ENCODE results near the gene HES5.
A peak's percentile ranks its signal among the peaks of the same experiment; 100 is the strongest.

Gene HES5

DNA sequence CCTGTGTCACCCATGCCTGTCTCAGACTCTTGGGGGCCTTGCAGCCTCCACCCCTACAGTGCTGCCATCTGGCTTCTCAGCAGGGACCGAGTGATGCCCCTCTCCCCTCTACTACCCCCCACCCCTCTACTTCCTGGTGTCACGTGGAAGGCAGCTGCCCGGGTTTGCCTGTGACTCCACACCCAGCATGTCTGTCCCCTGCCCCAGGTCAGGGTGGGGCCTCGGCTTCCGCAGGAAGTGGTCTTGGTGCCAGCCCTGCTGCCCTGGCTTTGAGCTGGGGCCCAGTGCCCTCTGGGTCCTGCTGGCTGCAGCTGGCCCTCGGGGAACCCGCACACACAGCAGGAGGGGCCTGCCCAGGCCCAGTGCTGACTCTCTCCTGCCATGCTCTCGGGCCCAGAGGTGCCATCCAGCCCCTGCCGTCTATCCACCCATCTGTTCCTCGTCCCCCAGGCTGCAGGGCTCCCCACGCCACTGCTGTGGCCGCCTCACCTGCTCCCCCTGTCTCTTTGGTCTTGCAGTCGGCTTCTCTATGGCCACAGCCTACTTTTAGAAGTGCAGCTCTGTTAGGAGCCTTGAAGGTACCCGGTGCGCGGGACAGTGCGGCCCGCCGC is 30.0 kb downstream of the HES5 start:
- DNase-seq (ENCODE audit: low spot score), result no peak

DNA sequence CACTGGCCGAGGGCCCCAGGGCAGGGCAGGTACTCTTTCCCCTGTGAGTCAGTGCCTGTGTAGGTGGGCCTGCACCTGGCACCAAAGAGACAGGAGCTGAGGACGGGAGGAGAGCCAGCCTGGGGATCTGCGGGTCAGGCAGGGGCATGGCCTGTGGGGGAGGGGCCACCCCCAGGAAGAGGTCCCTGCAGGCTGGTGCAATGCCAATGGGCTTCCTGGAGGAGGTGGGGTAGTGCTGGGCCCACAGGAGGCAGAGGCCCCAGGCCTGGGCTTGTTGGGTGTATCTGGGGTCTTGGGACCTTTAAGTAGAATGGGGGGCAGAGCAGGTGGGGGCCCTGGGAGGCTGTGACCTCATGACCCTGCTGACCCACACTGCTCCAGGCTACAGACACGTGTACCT is 30.8 kb downstream of the HES5 start:
- DNase-seq (ENCODE audit: low spot score), result no peak

DNA sequence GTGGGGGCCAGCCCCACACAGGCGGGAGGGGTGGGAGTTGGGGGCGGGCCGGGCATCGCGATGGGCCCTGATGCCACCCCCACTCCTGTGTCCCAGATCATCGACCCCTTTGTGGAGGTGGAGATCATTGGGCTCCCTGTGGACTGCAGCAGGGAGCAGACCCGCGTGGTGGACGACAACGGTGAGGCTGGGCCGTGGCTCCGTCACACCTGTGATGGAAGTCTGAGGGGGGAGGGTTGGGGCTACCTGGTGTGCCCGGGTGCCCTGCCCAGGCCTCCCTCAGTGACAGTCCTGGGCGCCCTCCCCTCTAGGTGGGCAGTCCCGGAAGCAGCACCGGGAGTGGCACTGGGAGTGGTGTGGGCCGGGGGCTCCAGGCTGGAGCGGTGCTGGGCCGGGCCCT is 31.4 kb downstream of the HES5 start:
- DNase-seq (ENCODE audit: low spot score), result no peak

DNA sequence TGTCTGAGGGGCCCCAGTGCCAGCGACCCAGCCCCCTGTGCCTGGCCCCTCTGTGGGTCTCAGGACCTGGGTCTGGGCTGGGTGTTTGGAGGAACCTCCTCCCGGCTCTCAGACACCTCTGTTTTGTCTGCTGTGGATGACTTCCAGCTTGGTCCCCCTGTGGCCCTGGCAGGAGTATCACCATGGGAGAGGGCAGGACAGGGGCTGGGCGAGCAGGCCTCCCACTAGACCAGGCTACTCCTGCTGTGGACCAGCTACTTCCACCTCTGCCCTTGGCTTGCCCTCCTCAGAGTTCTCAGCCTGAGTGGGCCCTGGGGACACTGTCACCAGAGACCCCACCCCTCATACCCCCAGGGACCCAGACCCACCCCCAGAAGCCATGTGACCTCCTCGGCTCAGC is 32.2 kb downstream of the HES5 start:
- no peak for DNase-seq (ENCODE audit: low spot score)

DNA sequence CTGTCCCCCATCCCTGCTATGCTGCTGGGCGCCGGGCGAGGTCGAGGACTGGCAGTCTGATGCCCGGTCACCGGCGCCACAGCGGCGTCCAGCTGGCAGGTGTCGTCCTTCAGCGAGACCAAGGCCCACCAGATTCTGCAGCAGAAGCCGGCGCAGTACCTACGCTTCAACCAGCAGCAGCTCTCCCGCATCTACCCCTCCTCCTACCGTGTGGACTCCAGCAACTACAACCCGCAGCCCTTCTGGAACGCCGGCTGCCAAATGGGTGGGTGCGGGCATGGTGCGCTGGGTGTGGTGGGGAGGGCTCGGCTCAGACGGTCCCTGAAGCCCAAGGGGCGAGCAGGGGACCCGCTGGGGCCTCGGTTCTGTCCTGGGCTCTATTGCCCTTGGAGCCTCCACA is 33.3 kb downstream of the HES5 start:
- no peak for DNase-seq (ENCODE audit: low spot score)

DNA sequence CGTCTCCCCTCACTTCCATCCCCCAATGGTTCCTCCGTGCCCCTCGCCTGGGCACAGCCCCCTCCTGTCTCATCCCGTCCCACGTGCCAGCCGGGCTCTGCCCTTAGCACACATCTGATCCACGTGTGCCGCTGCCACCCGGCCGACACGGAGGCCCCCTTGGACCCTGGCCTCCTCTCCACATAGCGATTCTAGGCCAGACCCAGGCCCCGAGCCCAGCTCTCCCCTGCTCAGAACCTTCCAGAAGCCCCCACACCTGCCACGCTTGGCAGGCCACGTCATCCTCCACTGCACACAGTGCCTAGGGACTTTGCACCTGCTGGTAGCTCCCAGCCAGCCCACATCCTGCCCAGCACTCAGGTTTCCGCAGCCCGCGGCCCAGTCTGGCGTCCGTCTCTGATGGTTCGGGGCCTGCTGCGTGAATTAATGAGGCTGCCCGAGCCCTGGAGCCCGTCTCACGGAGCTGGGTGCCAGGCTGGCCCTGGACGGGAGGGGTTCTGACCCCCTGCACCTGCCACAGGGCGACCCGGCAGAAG is 33.9 kb downstream of the HES5 start:
- DNase-seq (ENCODE audit: low spot score), result no peak

DNA sequence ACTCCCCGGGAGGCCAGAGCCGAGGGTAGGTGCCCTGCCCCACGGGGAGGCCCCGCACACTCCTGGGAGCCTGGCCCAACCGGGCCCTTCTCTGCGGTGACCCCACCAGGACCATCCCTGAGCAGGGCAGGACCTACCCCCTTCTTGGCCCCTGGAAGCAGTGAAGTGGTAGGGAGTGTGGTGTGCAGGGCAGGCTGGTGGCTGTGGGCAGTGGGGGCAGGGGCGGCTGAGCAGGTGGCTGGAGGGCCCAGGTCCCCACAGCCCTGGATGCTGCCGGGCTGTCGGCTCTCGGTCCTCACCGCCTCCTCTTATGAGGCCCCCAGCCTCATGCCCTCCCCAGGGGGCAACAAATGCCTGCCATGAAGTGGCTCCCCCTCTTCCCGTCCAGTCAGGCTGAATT is 34.5 kb downstream of the HES5 start:
- DNase-seq (ENCODE audit: low spot score), result no peak

DNA sequence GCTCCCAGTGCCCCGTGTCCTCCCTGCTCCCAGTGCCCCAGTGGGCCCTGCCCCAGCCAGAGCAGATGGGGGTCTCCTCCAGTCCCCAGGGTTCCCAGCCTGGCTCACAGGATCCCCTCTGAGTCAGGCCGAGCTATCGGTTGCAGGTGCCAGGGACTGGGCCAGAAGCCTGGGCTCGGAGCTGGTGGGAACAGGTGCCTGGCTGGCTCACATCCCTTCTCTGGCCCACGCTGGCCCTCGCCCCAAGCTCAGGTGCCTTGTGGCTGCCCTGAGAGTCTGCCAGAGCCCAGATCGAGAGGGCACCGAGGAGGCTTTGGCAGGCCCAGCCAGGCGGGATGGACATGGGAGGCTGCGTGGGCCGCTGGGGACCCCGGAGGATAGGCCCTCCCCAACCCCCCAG is 35.0 kb downstream of the HES5 start:
- DNase-seq (ENCODE audit: low spot score), result no peak

DNA sequence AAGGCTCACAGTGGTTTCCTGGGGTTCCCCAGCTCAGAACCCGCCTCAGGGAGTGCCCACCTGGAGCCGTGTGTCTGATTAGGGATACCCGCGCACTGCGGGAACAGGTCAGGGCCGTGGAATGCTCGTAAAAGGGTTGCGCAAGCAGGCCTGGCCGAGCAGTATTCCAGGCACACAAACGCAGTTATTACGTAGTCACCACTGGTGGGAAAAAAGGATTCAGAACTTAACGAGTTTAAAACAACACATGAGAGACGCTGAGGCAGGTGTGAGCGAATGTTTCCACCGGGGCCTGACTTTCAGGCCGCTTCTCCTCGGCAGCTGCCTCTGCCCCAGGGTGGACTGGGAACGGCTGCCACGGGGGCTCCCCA is 35.8 kb downstream of the HES5 start:
- peak; percentile 88 for DNase-seq (ENCODE audit: low spot score)

DNA sequence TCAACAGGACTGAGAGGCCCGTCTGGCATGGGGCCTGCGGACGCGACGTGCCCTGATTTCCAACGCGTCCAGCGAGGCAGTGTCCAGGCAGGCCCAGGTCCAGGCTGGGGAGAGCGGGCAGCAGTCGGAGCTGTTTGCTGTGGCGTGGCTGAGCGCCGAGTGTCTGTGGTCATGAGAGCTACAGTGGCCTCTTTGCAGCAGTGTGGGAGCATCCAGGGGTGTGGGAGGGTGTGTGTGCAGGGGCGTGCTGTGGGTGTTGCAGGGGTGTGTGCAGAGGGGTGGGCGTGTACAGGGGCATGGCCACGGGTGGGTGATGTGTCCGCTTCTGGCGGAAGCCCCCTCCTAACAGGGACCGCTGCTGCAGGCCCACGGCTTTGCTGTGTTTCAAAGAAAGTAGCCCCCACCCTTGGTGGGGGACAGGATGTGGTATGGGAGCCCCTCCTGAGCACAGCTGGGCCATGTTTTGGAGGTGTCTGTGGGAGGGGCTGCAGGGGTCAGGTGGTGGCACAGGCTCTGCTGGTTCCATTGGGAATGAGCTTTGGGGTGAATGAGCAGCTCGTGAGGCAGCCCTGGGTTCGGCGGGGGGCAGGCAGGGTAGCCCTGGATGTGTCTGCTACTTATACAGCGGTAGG is 36.3 kb downstream of the HES5 start:
- no peak for DNase-seq (ENCODE audit: low spot score)

DNA sequence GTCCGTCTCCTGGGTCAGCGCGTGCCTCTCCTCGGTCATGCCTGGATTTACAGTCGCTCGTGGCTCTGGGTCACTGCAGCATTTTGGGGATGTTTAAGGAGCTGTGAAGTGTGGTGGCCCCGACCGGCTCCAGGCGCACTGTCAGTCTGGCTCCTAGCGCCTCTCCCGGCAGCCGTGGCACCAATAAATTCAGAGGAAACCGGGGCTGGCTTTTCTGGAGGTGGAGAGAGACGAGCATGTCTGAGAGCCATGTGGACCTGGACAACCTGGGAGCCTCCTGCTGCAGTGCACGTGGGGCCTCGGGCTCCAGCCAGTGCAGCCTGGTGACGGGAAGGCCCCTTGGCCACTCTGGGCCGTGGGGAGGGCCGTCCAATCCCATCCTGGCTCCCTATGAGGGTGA is 36.8 kb downstream of the HES5 start:
- no peak for DNase-seq (ENCODE audit: low spot score)

DNA sequence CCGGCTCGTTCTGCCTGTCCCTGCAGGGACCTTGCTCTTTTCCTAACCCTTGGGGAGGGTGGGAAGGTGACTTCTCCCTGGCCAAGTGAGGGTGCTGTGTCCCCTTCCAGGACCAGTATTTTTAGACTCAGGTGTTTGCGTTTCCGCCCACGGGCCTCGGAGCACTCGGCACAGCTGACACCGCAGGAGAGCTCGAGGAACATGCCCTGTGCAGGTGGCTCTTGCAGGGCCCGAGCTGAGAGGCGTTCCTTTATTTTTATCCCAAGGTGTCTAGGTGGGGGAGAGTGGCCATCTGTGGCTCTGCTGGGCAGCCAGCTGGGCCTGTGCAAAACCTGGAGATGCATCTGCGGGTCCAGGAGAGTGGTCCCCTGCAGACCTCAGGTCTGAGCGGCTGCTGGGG is 38.0 kb downstream of the HES5 start:
- no peak for DNase-seq (ENCODE audit: low spot score)

DNA sequence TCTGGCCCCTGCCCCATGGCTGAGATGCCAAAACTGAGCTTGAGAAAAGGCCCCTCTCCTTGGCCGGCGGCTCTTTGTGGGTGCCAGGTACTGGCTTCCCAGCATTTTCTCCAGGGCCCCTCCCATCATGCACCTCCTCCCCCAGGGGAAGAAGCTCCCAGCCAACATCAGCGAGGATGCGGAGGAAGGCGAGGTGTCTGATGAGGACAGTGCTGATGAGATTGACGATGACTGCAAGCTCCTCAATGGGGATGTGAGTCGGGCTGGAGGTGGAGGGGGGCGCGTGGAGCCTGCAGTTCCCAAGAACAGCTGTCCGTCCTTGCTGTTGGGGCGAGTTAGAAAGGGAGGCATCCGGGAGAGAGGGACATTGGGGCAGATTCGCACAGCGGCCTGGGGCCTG is 40.4 kb downstream of the HES5 start:
- no peak for DNase-seq (ENCODE audit: low spot score)

DNA sequence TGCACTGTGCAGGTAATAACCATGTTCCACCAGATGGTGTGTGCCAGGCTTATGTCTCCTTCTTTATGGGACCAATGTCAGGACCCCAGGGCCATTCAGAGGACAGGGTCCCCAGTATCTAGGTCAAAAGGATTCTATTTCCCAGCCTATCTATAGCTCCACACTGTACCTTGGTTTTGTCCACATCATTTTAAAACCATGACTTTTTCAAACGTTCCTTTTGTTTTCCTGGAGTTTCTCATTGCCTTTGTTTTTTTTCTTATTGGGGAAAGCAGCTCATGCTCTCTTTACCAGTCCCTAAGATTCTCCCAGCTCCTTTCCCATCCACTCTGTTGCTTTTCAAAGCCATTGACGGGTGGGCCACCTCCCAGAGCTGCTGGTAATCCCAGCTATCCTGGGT is 41.4 kb downstream of the HES5 start:
- DNase-seq (ENCODE audit: low spot score), result no peak

DNA sequence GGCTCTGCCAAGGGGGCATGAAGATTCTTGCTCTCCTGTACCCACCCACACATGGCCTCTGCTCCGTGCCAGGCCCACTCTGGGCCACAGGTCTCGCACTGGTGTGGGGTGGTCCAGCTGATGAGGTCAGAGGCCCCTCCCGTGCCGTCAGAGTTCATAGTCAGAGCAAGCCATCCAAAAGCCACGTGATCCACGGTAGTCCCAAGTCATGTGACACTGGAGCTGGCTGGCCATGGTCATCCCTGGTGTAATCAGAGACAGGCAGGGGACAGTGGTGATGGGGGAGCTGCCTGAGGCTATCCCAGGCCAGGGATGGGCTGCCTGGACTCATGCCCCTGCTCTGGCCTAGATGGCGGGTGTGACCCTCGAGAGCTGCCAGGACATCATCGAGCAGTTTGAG is 43.5 kb downstream of the HES5 start:
- DNase-seq (ENCODE audit: low spot score), result no peak

DNA sequence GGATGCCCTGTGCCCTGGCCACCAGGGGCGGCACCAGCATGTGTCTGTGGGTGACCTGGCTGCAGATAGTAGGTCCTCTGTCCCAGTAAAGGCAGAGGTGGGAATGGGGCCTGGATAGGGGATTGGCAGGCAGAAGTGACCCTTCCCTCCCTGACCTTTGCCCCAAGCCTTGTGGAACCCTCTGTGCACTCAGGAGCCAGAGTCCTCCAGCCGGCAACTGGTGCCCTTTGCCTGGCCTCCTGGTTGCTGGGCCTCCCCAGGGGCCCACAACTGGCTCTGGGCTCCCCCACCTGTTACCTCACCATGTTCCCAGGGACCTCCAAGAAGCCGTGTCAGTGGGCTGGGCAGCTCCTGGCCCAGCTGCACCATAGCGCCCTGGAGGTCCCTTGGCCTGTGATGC is 44.0 kb downstream of the HES5 start:
- DNase-seq (ENCODE audit: low spot score), result no peak

DNA sequence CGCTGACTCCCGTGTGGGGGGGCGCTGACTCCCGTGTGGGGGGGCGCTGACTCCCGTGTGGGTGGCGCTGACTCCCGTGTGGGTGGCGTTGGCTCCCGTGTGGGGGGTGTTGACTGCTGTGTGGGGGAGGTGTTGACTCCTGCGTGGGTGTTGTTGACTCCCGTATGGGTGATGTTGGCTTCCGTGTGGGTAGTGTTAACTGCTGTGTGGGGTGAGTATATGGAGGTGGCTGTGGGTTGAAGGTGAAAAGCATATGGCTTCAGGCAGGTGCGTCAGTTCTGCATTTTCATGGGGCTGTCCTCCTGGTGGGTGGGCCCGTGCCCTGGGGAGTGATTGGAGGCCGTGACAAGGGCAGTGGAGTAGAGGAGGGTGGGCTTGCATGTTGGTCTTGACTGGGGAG is 46.1 kb downstream of the HES5 start:
- DNase-seq (ENCODE audit: low spot score), result no peak

DNA sequence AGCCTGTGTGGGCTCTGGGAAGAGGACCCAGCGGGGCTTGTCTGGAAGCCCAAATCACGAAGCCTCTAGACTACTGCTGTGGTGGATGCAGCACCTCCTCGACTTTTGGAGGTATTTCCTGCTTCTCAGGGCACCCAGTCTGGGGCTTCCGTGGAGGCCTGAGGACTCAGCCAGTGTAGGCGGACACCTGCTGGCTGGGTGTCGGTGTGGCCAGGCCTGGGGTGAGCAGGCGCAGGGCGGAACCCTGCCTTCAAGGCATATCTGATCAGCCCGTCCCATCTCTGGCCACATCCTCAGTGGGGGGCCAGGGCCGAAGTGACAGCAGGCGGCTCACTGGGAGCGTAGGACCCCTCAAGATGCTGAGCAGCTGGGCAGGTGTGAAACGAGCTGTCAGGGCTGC is 47.0 kb downstream of the HES5 start:
- DNase-seq (ENCODE audit: low spot score), result no peak

DNA sequence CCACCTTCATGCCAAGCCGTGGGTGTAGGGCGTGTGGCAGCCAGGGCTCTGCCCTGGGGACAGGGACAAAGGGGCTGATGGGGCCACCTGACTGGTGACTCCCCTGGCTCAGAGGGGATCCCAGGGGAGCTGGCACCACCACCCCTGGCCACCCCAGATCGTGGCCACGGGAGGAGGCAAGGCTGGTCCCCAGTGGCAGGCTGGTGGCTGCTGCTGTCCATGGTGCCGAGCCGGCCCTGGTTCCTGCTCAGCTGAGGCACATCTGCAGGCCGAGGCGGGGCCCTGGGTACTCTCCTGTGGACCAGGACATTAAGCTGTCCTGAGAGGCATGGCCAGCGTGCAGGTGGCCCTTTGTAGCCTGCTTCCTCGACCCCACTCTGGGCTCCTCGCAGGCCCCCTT is 47.5 kb downstream of the HES5 start:
- no peak for DNase-seq (ENCODE audit: low spot score)

DNA sequence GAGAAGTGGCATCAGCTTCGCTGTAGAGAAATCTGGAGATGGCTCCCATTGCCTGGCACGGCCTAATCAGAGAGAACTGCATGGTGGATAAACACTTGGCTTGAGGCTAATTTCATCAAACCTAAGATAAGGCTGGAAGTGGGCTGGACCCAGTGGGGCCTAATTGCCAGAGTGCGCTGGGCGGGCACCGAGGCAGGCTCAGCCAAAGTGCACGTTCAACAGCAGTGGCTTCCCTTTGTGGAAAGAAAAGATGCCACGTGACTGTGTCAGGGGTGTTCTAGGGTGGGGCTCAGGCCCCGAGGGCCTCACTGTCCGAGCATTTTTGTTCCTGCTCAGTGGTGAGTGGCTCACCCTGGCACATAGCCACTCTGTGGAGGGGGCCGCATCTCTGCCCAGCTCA is 48.2 kb downstream of the HES5 start:
- no peak for DNase-seq (ENCODE audit: low spot score)

DNA sequence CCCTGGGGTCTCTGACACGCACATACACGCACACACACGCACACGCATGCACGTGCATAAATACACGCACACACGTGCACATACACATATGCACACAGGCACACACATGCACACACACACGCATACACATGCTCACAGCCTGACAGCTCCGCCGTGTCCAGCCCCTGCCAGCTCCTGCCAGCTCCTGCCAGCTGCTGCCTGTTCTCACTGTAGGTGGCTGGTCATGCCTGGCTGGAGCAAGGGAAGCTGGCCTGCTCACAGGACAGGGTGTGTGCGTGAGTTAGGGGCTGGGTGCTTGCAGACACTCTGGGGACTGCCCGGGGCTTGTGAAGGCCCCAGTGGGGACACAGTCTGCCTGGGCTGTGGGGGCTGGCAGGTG is 49.1 kb downstream of the HES5 start:
- DNase-seq (ENCODE audit: low spot score), result no peak

DNA sequence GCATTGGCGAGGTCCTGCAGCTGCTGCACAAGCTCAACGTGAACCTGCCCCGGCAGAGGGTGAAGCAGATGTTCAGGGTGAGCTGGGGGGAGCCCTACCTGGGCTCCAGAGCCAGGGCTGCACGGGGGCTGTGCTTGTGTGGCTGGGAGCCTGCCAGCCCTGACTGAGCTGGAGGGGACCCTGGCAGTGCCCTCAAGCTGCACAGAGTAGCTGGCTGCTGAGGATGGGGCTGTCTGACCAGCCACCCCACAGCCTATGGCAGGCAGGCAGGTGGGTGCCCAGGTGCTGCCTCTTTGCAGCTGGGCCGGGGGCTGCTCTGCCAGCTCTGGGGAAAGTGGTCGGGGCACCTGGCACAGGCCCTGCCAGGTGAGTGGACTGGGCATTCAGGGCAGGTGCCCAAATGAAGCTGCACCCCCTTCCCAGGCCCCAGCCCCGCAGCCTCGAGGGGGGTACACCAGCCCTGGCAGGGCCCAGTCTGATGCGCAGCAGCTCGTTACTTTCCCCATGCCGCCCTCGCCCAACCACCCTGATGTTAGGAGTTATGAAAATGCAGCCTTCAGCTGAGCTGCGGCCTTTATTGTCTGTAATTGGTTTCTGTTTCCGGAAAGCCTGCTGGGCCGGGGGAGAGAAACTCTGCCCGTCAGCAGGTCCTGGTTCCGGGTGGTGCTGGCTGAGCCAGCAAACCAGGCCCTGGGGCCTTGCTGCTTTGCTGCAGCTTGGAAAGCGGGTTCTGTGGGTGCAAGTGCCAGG is 49.7 kb downstream of the HES5 start:
- no peak for DNase-seq (ENCODE audit: low spot score)

DNA sequence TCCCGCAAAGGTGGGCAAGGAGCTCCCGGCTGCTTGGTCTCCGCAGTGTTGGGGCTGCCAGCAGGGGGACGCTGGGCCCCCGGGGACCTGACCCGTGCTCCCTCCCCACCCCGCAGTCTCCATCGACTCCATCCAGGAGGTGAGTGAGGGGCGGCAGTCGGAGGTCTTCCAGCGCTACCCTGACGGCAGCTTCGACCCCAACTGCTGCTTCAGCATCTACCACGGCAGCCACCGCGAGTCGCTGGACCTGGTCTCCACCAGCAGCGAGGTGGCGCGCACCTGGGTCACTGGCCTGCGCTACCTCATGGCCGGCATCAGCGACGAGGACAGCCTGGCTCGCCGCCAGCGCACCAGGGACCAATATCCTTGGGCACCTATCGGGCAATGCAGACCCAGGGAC is 50.4 kb downstream of the HES5 start:
- DNase-seq (ENCODE audit: low spot score), result no peak

DNA sequence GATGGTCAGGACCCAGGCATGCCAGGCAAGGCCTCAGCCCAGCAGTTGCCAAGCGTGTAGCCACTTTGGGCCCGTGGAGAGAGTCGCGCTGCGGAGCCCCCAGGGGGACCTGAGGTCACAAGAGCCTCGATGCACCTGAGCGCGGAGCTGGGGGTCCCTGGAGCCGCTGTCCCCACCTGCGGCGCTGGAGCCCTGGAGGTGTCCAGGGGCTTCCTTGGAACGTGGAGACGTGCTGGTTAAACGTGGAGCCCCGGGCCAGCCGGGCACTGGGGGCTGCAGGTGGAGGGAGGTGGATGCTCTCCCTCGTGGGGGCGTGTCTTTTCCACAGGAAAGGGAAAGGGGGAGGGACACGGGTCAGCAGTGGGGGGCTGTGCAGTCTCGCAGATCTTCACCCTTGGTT is 50.9 kb downstream of the HES5 start:
- no peak for DNase-seq (ENCODE audit: low spot score)

Measured in HuH-7.5 (cell line).